Esophagus muscularis mucosa (tissue), 4 donors: Measurements from ENCODE around the gene STARD5. TPM values are rescaled to one million over a fixed set of nuclear protein-coding genes. Genes with fewer than 3 reads are reported as not detected.

ENCODE experiments used
- DNase-seq: peaks from one replicate; pipeline ENCODE4 v3.0.0-alpha.2; 2017; ENCODE audit errors: extremely low spot score
- H3K27ac ChIP-seq, 4 donors: fragments of 200-600 bp; sonication (generic); replicated peaks in 1 of 4; 1 replicate in 3 of 4; 2 replicates in 1 of 4; pipeline ENCODE4 v1.5.1; 2016 to 2019; ENCODE audit warnings: mild to moderate bottlenecking in 1 of 4
- H3K27me3 ChIP-seq, 4 donors: fragments of 200-600 bp; sonication (generic); one replicate each; pipeline versions ENCODE4 v1.5.1 to v1.6.0; 2016 to 2019
- H3K36me3 ChIP-seq, 4 donors: fragments of 200-600 bp; sonication (generic); one replicate each; pipeline ENCODE4 v1.5.1; 2016 to 2019
- H3K4me1 ChIP-seq, 4 donors: fragments of 200-600 bp; sonication (generic); one replicate each; pipeline ENCODE4 v1.5.1; 2016 to 2019
- H3K4me3 ChIP-seq, 4 donors: fragments of 200-600 bp; sonication (generic); 1 replicate in 2 of 4; 2 replicates in 2 of 4; pipeline ENCODE4 v1.5.1; 2016 to 2019; ENCODE audit warnings: mild to moderate bottlenecking in 4 of 4, moderate library complexity in 1 of 4
- H3K9me3 ChIP-seq, 4 donors: fragments of 200-600 bp; sonication (generic); 1 replicate in 3 of 4; 2 replicates in 1 of 4; pipeline ENCODE4 v1.5.1; 2016 to 2019
- CTCF ChIP-seq, 3 experiments: fragments of 200-600 bp in 2 of 3; fragments of 450-650 bp in 1 of 3; sonication (generic) in 2 of 3; IDR thresholded peaks; one replicate each; pipeline ENCODE4 v1.5.1; 2017 to 2019; ENCODE audit warnings: antibody characterized with exemption in 3 of 3, mild to moderate bottlenecking in 2 of 3, moderate library complexity in 1 of 3
- EP300 ChIP-seq: sonication (generic); formaldehyde crosslinking; IDR thresholded peaks from one replicate; pipeline ENCODE4 v1.6.1; 2017; ENCODE audit warnings: antibody characterized with exemption
- POLR2A ChIP-seq: fragments of 450-650 bp; IDR thresholded peaks from one replicate; pipeline ENCODE4 v1.6.1; 2017; ENCODE audit warnings: antibody characterized with exemption, moderate library complexity, mild to moderate bottlenecking, low read depth
- POLR2AphosphoS5 ChIP-seq, 2 donors: sonication (generic); formaldehyde crosslinking; IDR thresholded peaks; one replicate each; pipeline ENCODE4 v1.6.1; 2017; ENCODE audit warnings: antibody characterized with exemption in 2 of 2
- WGBS: methylation state at CpG from one replicate; pipeline ENCODE4 v1.1.5; 2018; 5-methylcytosine and 5-hydroxymethylcytosine counted together
- intact Hi-C: fragments of 100-400 bp; cut with DNase I; formaldehyde crosslinking; loops from one replicate; pipeline ENCODE4 v1.15.1; 2023
- total RNA-seq, 4 donors: library from RNA; depleted of rRNA; stranded (reverse); fragments of >200 nt; gene quantifications; one replicate each; pipeline versions ENCODE4 v1.1.0 to v1.2.1, GENCODE V29; 2016

STARD5 gene
- total RNA-seq, 4 donors from 2014 or later: 2.7 to 3.7 (median 3.0) TPM

GRCh38 chr15:81271761-81272644, 51.9 kb downstream of the STARD5 start:
- Histone ChIP-seq H3K27me3 (no peaks in the 10 kb centered on the region), H3K36me3 (peaks cover 0 to 10% (median 0%) of the 10 kb centered on the region in 4 donors), H3K27ac (no peak overlapping the region), H3K4me3 (no peak overlapping the region), H3K4me1 (peaks cover 0 to 23% (median 16%) of the 10 kb centered on the region in 4 donors), H3K9me3 (peaks cover 0 to 1% (median under 1%) of the 10 kb centered on the region in 4 donors)
- peak; percentile 70 for DNase-seq
- TF ChIP-seq POLR2AphosphoS5 (IDR thresholded peaks at IDR 0.05): no peak
- 83% methylated on average over 6 of the region's 12 CpGs for WGBS
- intact Hi-C loops: loop anchor here (10.0 kb wide), 1 partner anchor 63 kb away; no protein-coding TSS in a partner anchor

GRCh38 chr15:81270781-81271491, 53.0 kb downstream of the STARD5 start:
- intact Hi-C loops: loop anchor here (10.0 kb wide), 1 partner anchor 64 kb away; no protein-coding TSS in a partner anchor
- Histone ChIP-seq H3K4me3 (no peak overlapping the region), H3K36me3 (peaks cover 0 to 10% (median 0%) of the 10 kb centered on the region in 4 donors), H3K27me3 (no peaks in the 10 kb centered on the region), H3K9me3 (no peaks in the 10 kb centered on the region), H3K4me1 (peaks cover 4 to 28% (median 22%) of the 10 kb centered on the region in 4 donors), H3K27ac (no peak overlapping the region)
- peak; percentile 87 for DNase-seq
- no peak for TF ChIP-seq EP300
- TF ChIP-seq POLR2A: no peak
- no peak for TF ChIP-seq POLR2AphosphoS5 (IDR thresholded peaks at IDR 0.05)
- TF ChIP-seq CTCF (IDR thresholded peaks at IDR 0.05): no peak
- WGBS: 87% methylated on average over 11 of the region's 11 CpGs

- peaks cover 0 to 10% (median 0%) of the 10 kb centered on the region in 4 donors for H3K36me3 ChIP-seq
- TF ChIP-seq EP300: no peak
- no peak for TF ChIP-seq POLR2AphosphoS5 (IDR thresholded peaks at IDR 0.05)
- no peak for TF ChIP-seq CTCF (IDR thresholded peaks at IDR 0.05)
- TF ChIP-seq POLR2A: no peak
- no peak overlapping the region for H3K27ac ChIP-seq
- 85% methylated on average over 3 of the region's 3 CpGs for WGBS
- H3K4me1 ChIP-seq: peaks cover 11 to 31% (median 25%) of the 10 kb centered on the region in 4 donors
- no peak overlapping the region for H3K4me3 ChIP-seq
- no peaks in the 10 kb centered on the region for H3K9me3 ChIP-seq
- intact Hi-C loops: loop anchor here (10.0 kb wide), 1 partner anchor 65 kb away; no protein-coding TSS in a partner anchor
- peaks cover 0 to 2% (median 0%) of the 10 kb centered on the region in 4 donors for H3K27me3 ChIP-seq
- DNase-seq: peak; percentile 79
These were observed 53.8 kb downstream of the STARD5 start for GRCh38 chr15:81270188-81270587.

GRCh38 chr15:81268881-81269601, 54.9 kb downstream of the STARD5 start:
- Histone ChIP-seq H3K27me3 (peaks cover 0 to 5% (median 0%) of the 10 kb centered on the region in 4 donors), H3K4me1 (peaks cover 12 to 25% (median 18%) of the 10 kb centered on the region in 4 donors), H3K4me3 (no peak overlapping the region), H3K36me3 (peaks cover 0 to 10% (median 0%) of the 10 kb centered on the region in 4 donors), H3K27ac (no peak overlapping the region), H3K9me3 (no peaks in the 10 kb centered on the region)
- intact Hi-C loops: loop anchor here (5.0 kb wide), 1 partner anchor 292 kb away; no protein-coding TSS in a partner anchor
- peak; percentile 57 for DNase-seq
- WGBS: 86% methylated on average over 10 of the region's 10 CpGs
- TF ChIP-seq POLR2A: no peak

GRCh38 chr15:81268340-81268739, 55.6 kb downstream of the STARD5 start:
- H3K4me1 ChIP-seq: peaks cover 12 to 21% (median 18%) of the 10 kb centered on the region in 4 donors
- no peak overlapping the region for H3K4me3 ChIP-seq
- peaks cover 0 to 5% (median 0%) of the 10 kb centered on the region in 4 donors for H3K27me3 ChIP-seq
- TF ChIP-seq EP300: no peak
- WGBS: 80% methylated on average over 4 of the region's 5 CpGs
- DNase-seq: peak; percentile 70
- no peaks in the 10 kb centered on the region for H3K9me3 ChIP-seq
- peaks cover 0 to 10% (median 0%) of the 10 kb centered on the region in 4 donors for H3K36me3 ChIP-seq
- intact Hi-C loops: loop anchor here (5.0 kb wide), 1 partner anchor 291 kb away; no protein-coding TSS in a partner anchor
- H3K27ac ChIP-seq: no peak overlapping the region
